ENCODE results near the gene FREY1. TPM values are rescaled to one million over a fixed set of nuclear protein-coding genes. Genes with fewer than 3 reads are reported as not detected.

Gene FREY1
- total RNA-seq, 4 donors from 2014 or later, result 0.65 to 3.7 (median 1.4) TPM

DNA sequence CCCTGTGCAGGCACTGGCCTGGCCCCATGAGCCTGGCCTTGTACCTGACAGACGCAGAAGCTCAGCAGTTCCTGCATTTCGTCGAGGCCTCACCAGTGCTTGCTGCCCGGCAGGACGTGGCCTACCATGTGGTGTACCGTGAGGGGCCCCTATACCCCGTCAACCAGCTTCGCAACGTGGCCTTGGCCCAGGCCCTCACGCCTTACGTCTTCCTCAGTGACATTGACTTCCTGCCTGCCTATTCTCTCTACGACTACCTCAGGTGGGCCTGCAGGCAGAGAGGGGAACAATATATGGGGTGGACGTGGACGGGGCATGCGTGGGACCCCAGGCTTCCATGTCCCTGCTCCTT lies 20.2 kb upstream of the FREY1 start:
- TF ChIP-seq, protein P1, sequence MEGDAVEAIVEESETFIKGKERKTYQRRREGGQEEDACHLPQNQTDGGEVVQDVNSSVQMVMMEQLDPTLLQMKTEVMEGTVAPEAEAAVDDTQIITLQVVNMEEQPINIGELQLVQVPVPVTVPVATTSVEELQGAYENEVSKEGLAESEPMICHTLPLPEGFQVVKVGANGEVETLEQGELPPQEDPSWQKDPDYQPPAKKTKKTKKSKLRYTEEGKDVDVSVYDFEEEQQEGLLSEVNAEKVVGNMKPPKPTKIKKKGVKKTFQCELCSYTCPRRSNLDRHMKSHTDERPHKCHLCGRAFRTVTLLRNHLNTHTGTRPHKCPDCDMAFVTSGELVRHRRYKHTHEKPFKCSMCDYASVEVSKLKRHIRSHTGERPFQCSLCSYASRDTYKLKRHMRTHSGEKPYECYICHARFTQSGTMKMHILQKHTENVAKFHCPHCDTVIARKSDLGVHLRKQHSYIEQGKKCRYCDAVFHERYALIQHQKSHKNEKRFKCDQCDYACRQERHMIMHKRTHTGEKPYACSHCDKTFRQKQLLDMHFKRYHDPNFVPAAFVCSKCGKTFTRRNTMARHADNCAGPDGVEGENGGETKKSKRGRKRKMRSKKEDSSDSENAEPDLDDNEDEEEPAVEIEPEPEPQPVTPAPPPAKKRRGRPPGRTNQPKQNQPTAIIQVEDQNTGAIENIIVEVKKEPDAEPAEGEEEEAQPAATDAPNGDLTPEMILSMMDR (IDR thresholded peaks at IDR 0.05), result no peak
- TF ChIP-seq EP300 (IDR thresholded peaks at IDR 0.05) (no peak), POLR2A (IDR thresholded peaks at IDR 0.05; ENCODE audit: low read depth) (no peak), POLR2AphosphoS5 (IDR thresholded peaks at IDR 0.05) (no peak)
- no peak for DNase-seq (ENCODE audit: extremely low spot score)
- Histone ChIP-seq H3K27me3 (peaks cover 0 to 47% (median 12%) of the 10 kb centered on the region in 4 donors), H3K36me3 (peaks cover 0 to 27% (median 10%) of the 10 kb centered on the region in 4 donors), H3K9me3 (no peaks in the 10 kb centered on the region), H3K27ac (replicated peaks in 1 of 4) (no peak overlapping the region), H3K4me3 (no peak overlapping the region), H3K4me1 (peaks cover 11 to 19% (median 11%) of the 10 kb centered on the region in 4 donors)
- intact Hi-C loops (cut with DNase I), result no loop called here
- WGBS, result 75% methylated on average over 12 of the region's 15 CpGs

DNA sequence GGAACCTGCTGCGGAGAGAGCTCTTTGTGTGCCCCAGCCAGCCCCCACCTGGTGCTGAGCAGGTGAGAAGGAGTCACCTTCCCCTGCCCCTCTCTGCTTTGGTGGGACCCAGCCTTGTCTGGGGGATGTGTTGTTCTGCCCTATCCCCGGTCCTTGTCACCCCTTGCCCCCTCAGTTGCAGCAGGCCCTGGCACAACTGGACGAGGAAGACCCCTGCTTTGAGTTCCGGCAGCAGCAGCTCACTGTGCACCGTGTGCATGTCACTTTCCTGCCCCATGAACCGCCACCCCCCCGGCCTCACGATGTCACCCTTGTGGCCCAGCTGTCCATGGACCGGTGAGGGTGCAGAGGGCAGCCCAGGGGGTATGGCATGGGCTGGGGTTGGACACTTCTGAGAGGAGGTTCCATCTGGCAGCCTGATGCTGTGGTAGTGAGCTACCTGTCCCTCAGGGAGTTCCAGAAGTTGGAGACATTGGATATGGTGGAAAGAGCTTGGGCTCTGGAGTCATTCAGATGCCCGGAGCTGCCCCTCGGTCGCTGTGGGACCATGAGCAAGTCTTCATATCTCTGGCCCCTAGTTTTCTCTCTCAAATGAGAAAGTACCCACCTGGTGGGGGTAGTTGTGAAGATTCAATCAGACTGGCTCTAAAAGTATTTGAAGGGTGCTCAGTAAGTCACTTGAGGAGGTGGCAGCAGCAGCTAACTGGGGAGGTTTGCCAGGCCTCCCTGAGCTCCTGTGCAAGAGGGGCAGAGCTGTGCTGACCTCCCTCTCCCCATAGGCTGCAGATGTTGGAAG lies 19.7 kb upstream of the FREY1 start:
- 93% methylated on average over 11 of the region's 12 CpGs for WGBS
- Histone ChIP-seq H3K9me3 (no peaks in the 10 kb centered on the region), H3K27me3 (peaks cover 0 to 53% (median 16%) of the 10 kb centered on the region in 4 donors), H3K36me3 (peaks cover 0 to 21% (median 4%) of the 10 kb centered on the region in 4 donors), H3K27ac (replicated peaks in 1 of 4) (no peak overlapping the region), H3K4me3 (no peak overlapping the region), H3K4me1 (peaks cover 15 to 24% (median 17%) of the 10 kb centered on the region in 4 donors)
- intact Hi-C loops (cut with DNase I), result no loop called here
- no peak for DNase-seq (ENCODE audit: extremely low spot score)
- TF ChIP-seq POLR2A (IDR thresholded peaks at IDR 0.05; ENCODE audit: low read depth), result no peak
- TF ChIP-seq POLR2AphosphoS5 (IDR thresholded peaks at IDR 0.05), result no peak
- TF ChIP-seq EP300 (IDR thresholded peaks at IDR 0.05), result no peak
- TF ChIP-seq, protein P1 (IDR thresholded peaks at IDR 0.05), result no peak

DNA sequence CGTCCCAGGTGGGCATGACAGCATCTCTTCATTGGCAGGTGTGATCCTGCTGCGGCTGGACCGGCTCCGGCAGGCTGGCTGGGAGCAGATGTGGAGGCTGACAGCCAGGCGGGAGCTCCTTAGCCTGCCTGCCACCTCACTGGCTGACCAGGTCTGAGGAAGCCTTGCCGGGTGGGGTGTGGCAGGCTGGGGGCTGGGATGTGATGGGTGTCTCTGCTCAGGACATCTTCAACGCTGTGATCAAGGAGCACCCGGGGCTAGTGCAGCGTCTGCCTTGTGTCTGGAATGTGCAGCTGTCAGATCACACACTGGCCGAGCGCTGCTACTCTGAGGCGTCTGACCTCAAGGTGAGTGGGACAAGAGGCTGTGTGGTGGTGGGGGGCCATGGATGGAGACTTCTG lies 18.9 kb upstream of the FREY1 start:
- DNase-seq (ENCODE audit: extremely low spot score), result no peak
- intact Hi-C loops (cut with DNase I), result no loop called here
- WGBS, result 49% methylated on average over 2 of the region's 12 CpGs

GRCh38 chr11:45925550-45925949 lies 18.5 kb upstream of the FREY1 start:
- H3K4me1 ChIP-seq, result peaks cover 14 to 26% (median 17%) of the 10 kb centered on the region in 4 donors
- intact Hi-C loops (cut with DNase I), result no loop called here
- peaks cover 0 to 9% (median 0%) of the 10 kb centered on the region in 4 donors for H3K36me3 ChIP-seq
- peaks cover 0 to 62% (median 17%) of the 10 kb centered on the region in 4 donors for H3K27me3 ChIP-seq
- H3K27ac ChIP-seq (replicated peaks in 1 of 4), result no peak overlapping the region
- 90% methylated on average over 3 of the region's 3 CpGs for WGBS
- TF ChIP-seq EP300 (IDR thresholded peaks at IDR 0.05) (no peak), POLR2AphosphoS5 (IDR thresholded peaks at IDR 0.05) (no peak), POLR2A (IDR thresholded peaks at IDR 0.05; ENCODE audit: low read depth) (no peak)
- TF ChIP-seq, protein P1 (IDR thresholded peaks at IDR 0.05), result no peak
- no peak overlapping the region for H3K4me3 ChIP-seq
- H3K9me3 ChIP-seq, result no peaks in the 10 kb centered on the region
- DNase-seq (ENCODE audit: extremely low spot score), result no peak

More for the DNA sequence above, 18.9 kb upstream of the FREY1 start:
- no peak for TF ChIP-seq EP300 (IDR thresholded peaks at IDR 0.05)
- TF ChIP-seq, protein P1 (IDR thresholded peaks at IDR 0.05), result no peak
- no peak for TF ChIP-seq POLR2AphosphoS5 (IDR thresholded peaks at IDR 0.05)
- no peak for TF ChIP-seq POLR2A (IDR thresholded peaks at IDR 0.05; ENCODE audit: low read depth)
- Histone ChIP-seq H3K27me3 (peaks cover 0 to 60% (median 17%) of the 10 kb centered on the region in 4 donors), H3K36me3 (peaks cover 0 to 14% (median 0%) of the 10 kb centered on the region in 4 donors), H3K4me1 (peaks cover 15 to 27% (median 17%) of the 10 kb centered on the region in 4 donors), H3K4me3 (no peak overlapping the region), H3K27ac (replicated peaks in 1 of 4) (no peak overlapping the region), H3K9me3 (no peaks in the 10 kb centered on the region)

All from esophagus muscularis mucosa (tissue), 4 donors.